IMR-90 (cell line): Measurements from ENCODE around the gene PITPNM3.

ENCODE experiments used
- FOS ChIP-seq: fragments of 150-350 bp; IDR thresholded peaks from 2 replicates; pipeline ENCODE4 v1.6.1; 2016; ENCODE audit warnings: low read depth, low read length
- POLR2A ChIP-seq: IDR thresholded peaks from 2 replicates; pipeline ENCODE4 v1.6.1; 2012; ENCODE audit warnings: mild to moderate bottlenecking, low read depth, low read length
- SMC3 ChIP-seq: fragments of 150-350 bp; IDR thresholded peaks from 2 replicates; pipeline ENCODE4 v1.6.1; 2016; ENCODE audit warnings: low read depth, mild to moderate bottlenecking, antibody characterized with exemption, low read length, moderate library complexity
- TF ChIP-seq, protein P1 (sequence below): conservative IDR thresholded peaks from 2 replicates; pipeline ENCODE4 v1.5.1; 2012; ENCODE audit warnings: mild to moderate bottlenecking, low read depth, low read length, improper control_type of control experiment

- TF ChIP-seq, protein P1, sequence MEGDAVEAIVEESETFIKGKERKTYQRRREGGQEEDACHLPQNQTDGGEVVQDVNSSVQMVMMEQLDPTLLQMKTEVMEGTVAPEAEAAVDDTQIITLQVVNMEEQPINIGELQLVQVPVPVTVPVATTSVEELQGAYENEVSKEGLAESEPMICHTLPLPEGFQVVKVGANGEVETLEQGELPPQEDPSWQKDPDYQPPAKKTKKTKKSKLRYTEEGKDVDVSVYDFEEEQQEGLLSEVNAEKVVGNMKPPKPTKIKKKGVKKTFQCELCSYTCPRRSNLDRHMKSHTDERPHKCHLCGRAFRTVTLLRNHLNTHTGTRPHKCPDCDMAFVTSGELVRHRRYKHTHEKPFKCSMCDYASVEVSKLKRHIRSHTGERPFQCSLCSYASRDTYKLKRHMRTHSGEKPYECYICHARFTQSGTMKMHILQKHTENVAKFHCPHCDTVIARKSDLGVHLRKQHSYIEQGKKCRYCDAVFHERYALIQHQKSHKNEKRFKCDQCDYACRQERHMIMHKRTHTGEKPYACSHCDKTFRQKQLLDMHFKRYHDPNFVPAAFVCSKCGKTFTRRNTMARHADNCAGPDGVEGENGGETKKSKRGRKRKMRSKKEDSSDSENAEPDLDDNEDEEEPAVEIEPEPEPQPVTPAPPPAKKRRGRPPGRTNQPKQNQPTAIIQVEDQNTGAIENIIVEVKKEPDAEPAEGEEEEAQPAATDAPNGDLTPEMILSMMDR, result no peak
- TF ChIP-seq FOS (no peak), SMC3 (no peak), POLR2A (no peak)
Measured at GRCh38 chr17:6477831-6478383, 78.4 kb downstream of the PITPNM3 start.
